Fibroblast of peridontal ligament (primary cell): ENCODE results near the gene EGLN1.
A peak's percentile ranks its signal among the peaks of the same experiment; 100 is the strongest.
"Not testable (repeated sequence)": the region's sequence is repeated elsewhere in the genome, so short reads cannot be mapped to it uniquely, and the experiment has no call there.

Experiments used
- DNase-seq: peaks from one replicate; pipeline ENCODE4 v3.0.0-alpha.2; 2010; ENCODE audit errors: extremely low read depth

EGLN1 gene

DNA sequence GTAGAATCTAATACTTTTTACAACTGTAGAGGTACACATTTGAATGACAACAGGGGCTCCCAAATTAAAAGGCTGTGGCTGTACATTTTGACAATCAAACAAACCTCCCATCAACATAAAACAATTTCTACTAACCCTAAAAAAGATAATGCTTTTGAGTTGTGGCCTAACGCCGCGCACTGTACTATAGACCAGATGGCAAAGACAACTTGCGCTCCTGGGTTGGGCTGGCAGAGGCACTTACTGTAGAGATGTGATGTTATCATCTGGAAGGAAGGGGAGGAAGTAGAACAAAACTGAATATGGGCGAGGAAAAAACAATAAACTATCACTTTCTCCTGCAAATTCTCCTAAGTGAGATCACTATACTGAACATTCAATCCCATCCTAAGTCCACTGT, 57.9 kb downstream of the EGLN1 start:
- no peak for DNase-seq

DNA sequence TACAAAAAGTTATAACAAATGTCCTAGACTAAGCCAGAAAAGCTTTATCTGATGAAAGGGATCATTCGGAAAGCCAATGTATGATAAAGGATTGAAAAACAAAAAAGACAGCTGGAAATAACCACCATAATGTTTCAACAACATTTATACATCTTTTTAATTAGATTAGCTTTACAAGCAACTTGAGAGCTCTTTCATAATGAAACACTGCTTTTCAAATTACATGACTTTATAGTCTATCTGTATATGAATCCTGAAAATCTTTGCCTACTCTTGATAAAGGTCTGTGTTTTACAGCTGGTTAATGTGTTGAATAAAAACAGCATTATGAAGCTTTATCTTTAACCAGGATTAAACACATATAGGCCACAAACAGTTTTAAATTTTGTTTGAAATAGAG, 58.5 kb downstream of the EGLN1 start:
- no peak for DNase-seq

DNA sequence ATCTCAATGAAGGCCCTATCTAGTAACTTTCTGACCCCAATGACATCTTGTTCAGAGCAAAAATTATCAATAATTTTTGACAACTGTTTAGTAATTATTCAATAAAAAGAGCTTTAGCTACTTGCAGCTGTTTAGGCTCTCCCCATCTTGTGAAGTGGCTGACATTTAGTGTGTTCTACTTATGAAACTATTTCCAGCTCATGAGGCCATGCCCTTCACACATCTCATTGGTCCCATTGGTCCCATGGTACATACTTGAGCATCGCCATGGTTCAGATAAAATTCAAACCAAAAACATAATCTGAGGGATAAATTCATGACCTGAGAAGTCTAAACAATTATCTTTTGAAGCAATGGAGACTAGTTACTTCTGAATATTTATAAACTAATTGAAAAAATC, 59.8 kb downstream of the EGLN1 start:
- DNase-seq = no peak

DNA sequence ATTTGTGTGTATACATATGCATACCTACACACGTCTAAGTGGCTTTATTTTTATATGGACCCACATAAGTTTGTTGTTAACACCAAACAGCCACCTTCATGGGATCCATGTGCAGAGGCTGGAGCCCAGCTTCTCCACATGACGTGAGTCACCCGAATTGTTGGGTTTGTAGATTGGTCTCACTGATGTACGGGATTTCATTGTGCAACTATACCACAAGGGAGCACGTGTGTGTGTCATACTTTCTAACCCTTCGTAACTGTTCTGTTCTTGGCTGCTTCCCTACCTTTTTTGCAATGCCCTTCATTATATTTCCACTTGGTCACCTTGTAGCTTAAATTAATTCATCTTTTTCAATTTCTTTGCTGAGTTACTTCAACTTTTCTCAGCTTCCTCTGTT, 63.0 kb downstream of the EGLN1 start:
- peak; percentile 96 for DNase-seq

DNA sequence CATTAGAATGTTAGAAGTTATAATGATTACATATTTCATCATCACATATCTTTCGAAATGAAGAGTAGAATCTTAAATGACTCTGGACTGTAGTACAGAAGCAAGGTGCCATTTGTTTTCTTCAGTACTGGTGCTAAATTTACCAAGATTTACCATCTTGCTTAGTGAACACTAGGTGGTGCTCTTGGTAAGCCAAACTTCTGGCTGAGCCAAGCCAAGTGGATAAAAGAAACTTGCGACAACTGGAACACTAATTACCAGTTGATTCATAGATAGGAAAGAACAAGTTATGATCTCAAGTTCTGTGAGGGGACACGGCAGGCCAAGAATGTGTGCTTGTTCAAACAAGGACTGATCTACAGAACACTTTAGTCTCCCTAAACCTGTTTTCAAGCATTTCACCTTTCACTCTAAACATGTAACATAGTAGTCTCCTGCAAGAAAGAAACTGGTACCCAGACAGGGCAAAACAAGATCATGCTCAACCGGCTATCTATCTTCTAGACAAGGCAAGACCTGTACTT, 64.2 kb downstream of the EGLN1 start:
- peak; percentile 86 for DNase-seq

DNA sequence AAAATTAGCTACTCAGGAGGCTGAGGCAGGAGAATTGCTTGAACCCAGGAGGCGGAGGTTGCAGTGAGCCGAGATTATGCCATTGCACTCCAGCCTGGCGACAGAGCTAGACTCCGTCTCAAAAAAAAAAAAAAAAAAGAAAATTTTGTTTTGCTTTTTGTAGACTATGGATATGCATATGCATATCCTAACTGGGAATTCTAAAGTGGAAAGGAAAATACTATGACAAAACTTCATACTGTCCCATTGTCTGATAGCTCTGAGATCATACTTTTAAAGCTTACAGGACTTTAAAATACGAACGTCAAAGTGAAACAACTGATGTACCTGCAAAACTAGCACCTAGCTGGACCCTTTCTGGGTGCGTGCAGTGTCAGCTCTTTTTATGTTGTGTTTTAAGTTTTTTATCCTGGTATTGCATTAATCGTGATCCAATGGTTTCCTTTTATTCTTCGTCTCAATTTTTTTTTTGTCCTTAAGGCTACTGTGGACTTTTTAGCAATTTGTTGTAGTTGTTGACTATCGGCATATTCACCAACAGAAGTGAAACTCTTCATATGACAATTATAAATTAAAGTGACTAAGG, 64.8 kb downstream of the EGLN1 start:
- DNase-seq = no peak

DNA sequence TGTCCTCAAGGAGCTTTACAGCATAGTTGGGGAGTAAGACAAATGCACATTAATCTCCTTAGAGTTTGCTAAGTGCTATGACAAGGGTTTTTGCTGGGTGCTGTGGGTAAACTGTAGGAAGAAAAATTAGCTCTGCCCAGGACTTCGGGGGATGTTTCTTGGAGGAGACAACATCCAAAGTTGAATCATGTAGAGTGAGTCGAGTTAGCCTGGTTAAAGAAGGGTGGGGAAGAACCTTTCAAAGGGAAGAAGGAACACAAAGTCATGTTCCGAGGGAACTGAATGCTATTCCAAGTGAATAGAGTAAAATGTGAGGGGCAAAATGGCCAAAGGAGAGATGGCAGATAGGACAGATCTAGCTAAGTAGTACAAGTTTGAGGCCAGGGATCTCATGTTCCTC, 66.9 kb downstream of the EGLN1 start:
- no peak for DNase-seq

DNA sequence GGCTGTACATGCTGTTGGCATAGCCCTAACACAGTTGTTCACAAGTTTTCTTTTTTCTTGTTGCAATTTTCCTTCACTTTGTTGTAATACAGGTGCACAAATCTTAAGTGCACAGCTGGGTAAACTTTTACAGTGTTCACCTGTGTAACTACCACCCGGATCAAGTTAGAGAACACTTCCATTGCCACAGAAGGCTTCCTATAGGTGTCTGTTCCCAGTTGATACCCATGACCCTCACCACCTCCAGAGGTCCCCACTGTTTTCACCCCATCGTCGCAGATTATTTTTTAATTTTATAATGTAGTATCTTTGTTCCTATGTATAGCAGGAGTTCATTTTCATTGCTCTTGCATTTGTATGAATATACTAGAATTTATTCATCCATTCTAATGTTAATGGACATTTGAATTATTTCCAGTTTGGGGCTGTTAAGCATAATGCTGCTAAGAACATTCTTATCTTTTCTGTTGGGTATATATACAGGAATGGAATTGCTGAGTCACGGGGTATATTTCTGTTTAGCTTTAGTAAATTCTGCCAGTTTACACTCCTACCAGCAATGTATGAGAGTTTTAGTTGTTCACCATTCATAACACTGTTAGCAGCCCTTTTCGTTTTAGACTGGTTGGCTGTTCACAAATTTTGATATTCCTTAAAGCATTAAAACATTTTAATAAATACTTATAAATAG, 67.6 kb downstream of the EGLN1 start:
- peak; percentile 64 for DNase-seq

DNA sequence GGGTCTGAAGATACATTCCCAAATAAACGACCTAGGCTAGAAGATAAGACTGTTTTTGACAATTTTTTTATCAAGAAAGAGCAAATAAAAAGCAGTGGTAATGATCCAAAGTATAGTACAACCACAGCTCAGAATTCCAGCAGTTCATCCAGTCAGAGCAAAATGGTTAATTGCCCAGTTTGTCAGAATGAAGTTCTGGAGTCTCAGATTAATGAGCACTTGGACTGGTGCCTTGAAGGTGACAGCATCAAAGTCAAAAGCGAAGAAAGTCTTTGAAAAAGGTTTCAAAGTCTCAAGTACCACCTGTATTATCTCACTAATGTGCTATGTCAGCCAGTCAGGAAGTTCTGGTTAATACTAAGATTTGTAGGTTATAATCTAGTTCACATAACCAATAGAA, 69.0 kb downstream of the EGLN1 start:
- DNase-seq = no peak

DNA sequence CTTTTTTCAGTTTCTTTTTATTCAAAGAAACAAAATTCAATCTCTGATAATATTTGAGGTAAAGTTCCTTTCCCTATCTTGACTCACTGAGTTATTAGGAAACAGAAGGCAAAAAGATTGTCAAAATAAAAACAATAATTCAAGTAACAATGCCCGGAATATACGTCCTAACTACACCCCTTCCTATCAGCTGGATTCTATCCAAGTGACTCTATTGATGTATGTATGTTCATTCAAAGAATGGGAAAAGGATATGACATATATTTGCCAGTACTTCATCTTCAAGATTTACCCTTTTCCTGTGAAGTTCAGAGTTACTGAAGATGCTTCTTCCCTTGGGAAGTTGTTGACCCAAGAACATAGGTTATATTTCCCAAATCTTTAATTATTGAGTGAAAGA, 70.3 kb downstream of the EGLN1 start:
- no peak for DNase-seq

DNA sequence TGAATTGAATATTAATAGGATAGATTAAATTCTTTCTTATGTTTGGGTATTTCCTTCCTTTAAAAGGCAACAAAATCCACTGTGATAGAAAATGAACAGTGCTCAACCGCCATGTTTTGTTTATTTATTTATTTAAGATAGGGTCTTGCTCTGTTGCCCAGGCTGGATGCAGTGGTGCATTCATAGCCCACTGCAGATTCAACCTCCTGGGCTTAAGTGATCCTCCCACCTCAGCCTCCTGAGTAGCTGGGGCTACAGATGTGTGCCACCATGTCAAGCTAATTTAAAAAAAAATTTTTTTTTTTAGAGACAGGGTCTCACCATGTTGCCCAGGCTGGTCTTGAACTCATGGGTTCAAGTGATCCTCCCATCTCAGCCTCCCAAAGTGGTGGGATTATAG, 73.2 kb downstream of the EGLN1 start:
- not testable (repeated sequence) for DNase-seq

DNA sequence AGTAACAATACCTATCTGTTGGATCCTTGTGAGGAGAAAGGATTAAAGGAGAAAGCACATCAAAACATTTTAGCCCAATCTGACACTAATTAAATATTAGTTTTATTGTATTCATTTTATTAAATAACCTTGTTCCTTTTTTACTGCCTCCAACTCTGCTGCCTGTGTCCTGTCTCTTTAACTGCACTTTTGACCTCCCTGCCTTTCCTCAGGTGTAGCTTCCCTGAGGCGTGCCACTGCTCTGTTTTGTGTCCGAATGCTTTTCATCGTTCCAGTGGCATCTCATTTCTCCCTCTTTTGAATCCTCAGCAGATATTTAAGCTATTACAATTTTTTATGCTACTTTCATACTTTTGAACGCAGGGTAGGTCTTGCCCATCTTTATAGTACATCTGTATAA, 73.6 kb downstream of the EGLN1 start:
- DNase-seq = no peak

DNA sequence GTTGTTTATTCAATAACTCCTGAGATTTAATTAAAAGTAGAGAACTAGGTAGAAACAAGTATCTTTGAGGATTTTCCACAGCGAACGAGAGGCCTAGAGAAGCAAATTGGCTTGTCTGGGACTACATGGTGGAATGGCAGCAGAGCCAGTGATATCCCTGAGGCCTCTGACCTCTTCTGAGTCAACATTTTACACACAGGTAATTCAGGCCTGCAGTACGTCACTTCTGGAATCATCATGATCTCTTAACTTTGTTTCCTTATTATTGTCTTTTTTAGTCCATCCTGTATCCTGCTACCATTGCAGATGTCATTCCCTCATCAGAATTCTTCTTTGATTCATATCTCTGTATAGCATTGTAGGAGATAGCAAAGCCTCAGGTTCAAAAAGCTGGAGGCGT, 74.1 kb downstream of the EGLN1 start:
- DNase-seq = no peak

DNA sequence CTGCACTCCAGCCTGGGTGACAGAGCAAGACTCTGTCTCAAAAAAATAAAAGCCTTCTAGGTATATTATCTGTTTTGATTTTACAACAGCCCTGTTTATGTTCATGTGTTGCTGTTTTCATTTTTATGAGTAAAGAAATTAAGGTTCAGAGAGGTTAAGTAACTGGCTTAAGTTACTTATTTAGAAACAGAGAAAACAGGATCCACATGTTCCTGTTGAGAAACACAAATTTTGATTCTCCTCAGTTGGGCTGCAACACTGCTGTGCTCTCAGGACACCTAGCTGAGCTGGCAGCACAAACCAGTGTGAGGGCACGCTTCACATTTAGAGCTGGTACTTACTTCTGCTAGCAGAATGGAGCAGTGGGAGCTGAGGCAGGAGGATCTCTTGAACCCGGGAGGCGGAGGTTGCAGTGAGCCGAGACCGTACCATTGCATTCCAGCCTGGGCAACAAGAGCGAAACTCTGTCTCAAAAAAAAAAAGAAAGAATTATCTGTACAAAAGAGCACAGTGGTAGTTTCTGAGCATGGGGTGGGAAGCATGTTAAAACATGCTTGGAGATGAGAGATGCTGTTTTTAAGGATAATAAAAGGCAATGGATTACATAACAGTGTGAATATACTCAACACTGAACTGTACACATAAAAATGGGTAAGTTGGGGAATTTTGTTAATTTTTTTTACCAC, 81.6 kb downstream of the EGLN1 start:
- no peak for DNase-seq

DNA sequence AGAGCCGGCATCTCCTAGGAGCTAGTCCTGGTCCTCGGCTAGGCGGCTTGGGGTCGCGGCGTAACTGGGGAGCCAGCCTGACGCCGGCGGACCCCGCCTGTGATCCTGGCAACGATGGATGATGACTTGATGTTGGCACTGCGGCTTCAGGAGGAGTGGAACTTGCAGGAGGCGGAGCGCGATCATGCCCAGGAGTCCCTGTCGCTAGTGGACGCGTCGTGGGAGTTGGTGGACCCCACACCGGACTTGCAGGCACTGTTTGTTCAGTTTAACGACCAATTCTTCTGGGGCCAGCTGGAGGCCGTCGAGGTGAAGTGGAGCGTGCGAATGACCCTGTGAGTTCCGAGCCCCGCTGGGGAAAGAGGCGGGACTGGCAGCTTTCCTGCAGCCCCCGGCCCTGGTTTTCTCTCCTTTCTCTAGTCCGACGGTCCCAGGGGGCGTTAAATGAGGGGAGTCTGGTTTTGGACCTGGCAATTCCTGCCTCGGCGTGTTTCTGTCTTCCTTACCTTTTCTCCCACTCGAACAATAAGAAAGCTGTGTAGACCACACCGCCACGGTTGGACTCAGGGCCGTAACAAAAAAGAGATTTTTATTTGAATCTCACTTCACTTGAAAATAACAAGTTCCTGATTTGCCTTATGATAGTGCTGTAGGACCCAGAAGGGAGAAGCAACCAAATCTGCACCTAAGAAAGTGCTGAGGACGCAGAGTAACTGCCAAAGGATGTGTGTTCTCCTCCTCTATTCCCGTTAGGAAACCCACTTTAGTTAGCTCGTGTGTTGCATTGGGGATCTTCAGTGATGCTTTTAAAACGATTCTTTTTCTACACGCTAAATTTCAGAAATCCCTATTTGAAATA, 83.6 kb downstream of the EGLN1 start, which contains the start of gene SPRTN:
TSS of gene SPRTN (plus strand) at position 24 of the 859 bp plus-strand sequence. CDS start at position 115, 91 bp downstream.
- DNase-seq = no peak

DNA sequence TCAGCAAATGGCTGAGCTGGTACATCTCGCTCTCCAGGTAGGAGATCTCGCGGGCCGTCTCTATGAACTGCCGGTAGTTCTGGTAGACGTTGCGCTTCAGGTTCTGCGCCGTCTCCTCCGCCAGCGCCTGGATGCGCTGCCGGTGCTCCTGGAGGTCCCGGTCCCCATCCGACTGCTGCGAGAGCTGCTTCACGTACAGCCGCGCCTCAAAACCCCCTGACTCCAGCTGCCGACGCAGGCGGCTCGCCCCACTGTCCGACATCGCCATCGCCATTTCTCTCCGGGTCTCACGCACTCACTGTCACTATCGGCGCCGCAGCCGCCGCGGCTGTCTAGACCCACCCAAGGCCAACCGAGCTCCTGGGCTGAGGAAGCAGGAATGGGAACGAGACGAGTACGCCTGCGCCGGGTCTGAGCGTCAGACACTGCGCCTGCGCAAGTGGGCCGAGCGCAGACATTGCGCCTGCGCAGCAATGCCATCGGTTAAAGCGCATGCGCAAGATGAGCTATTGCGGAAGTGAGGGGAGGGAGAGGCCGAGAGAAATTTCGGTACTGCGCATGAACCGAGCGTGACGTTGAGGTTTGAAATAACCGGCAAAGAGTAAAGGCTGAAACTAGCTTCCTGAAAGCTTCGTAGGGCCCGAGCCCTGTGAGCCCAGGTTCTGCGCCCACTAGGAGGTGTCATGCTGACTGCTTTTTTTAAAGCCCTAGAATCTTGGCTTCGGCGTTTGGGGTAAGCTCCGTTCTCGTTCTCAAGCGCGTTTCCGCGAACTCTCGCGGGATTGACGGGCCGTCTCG, 84.4 kb downstream of the EGLN1 start, which contains the start of gene EXOC8:
TSS of gene EXOC8 (minus strand) at position 381 of the 798 bp plus-strand sequence. CDS start at position 274, 107 bp downstream.
- DNase-seq = peak; percentile 98

DNA sequence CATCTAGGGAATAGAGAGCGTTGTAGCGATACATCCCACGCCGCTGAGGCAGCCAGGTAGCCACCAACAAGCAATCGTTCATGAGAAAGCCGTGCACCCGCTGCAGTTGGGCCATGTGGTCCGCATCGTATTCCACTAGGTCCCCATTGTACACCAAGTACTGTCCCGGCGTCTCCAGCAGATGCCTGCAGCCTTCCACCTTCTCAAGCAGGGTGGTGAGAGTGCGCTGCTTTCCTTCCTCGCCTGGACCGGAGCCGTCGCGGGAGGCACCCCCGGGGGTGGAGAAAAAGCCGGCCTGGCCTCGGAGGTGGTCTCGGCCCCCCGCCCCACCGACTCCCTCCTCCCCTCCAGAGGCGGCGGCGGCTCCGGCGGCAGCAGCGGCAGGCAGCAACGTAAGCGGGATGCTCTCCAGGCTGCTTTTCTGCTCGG, 85.0 kb downstream of the EGLN1 start:
- no peak for DNase-seq

DNA sequence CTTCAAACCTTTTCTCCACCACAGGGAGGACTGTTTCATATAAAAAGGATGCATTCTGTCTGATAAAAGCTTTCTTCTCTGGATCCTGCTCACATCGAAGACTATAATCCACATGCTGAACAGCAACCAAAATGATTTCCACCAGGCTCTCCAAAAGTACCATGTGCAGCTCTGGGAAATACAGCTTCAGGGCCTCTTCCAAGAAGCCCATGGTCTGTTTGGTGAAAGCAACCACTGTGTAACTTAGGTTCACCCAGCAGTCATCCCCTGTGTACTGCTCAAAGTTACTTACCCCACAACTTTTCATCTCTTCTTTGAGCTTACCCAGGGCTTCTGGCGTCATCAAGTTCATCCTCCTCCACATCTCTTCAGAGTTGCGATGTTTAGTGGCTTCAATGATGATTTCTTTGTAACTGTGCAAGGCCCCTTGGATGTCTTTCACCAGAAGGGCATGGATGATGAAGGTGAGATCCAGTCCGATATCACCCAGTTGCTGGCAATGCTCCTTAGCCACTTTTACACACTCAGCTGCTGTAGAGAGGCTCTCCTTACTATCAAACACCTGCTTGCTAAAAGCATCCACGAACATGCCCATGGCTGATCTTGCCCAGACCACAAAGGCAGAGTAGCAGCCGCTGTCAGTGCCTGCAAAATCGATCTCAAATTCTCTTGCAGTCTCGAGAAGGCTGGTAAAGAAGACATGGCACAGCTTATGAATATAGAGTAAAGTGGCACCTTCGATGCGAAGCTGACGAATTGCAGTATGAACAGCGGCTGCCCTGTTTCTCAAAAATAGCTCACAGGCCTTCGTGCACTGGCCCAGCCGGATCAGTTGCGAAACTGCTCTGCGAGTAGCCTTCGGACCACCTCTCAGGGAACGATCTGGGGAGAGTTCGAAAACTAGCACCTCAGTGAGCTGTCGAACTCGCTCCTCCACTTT, 86.2 kb downstream of the EGLN1 start:
- no peak for DNase-seq

DNA sequence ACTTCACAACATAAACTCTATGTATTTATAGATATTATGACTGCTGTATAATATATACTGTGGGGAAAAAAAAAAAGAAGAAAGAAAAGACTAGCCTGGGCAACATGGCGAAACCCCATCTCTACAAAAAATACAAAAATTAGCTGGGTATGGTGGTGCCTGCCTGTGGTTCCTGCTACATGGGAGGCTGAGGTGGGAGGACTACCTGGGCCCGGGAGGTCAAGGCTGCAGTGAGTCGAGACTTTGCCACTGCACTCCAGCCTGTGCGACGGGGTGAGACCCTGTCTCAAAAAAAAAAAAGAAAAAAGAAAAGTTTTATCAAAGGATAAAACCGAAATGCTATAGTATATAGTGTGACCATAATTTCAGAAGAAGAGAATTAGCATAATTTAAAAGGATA, 87.1 kb downstream of the EGLN1 start:
- no peak for DNase-seq
